ENCODE measurements around the gene TMEM123.

Gene TMEM123

DNA sequence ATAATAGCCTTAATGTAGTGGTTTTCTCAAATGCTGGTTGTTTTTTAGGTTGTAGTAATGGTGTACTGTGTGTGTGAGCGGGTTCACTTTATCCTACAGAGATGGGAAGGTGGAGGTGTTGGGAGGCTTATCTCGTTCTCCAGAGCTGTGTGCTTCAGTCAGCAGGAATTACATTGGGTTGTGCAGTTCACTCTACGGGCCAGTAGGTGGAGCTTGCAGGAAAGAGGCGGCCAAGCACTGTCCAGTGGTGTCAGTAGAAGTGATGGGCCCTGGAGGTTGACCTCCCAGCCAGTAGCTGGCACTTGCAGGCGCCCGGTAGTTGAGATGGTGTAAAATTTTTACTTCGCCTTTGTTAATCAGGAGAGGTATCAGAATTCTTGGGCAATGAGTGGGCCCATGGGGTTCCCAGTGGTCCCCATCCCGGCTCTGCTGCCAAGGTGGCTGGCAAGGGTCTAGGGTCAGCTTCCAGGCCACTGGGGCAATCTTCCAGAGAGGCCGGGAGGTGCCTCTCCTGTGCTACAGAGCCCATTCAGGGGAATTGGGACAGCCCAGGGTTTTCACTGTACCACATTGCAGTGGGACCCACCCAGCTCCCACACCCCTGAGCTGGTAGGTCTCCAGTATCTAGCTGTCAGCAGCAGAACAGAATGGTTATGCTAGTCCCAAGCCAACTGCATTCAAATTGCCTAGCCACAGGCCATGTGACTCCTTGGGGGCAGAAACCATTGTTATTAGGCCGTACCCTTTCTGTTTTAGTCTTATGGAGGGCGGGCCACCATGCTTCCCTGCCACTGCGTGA, 61.7 kb downstream of the TMEM123 start:
- DNase-seq: peak; percentile 64

DNA sequence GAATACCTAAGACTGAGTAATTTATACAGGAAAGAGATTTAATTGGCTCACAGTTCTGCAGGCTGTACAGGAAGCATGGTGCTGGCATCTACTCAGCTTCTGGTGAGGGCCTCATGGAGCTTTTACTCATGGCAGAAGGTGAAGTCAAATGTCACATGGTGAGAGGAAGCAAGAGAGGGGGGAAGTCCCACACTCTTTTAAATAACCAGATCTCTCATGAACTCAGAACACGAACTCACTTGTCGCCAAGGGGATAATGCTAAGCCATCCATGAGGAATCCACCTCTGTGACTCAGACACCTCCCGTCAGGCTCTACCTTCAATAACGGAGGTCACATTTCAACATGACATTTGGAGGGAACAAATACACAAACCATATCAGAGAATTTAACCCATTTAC, 63.3 kb downstream of the TMEM123 start:
- DNase-seq: no peak

DNA sequence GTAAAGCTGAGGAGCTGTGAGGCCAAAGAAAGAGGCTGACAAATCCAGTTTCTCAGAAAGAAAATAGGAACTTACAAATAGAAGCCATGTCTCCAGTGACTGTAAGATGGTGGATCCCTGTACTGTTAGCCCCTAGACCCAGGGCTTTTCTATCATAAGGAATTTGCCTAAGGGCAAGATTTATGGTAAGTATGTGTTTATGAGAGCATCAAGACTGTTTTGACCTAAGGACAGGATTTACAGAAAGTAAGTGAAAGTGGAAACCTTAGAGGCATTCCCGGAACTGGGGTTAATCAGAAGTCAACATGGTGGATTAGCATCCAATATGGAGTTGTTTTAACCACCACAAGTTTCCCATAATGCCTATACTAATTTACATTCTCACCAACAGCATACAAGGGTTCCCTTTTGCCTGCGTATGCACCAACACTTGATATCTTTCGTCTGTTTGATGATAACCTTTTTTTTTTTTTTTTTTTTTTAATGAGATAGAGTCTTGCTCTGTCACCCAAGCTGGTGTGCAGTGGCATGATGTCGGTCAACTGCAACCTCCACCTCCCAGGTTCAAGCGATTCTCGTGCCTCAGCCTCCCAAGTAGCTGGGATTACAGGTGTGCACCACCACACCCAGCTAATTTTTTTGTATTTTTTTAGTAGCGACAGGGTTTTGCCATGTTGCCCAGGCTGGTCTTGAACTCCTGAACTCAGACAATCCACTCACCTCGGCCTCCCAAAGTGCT, 65.4 kb downstream of the TMEM123 start:
- no peak for DNase-seq

DNA sequence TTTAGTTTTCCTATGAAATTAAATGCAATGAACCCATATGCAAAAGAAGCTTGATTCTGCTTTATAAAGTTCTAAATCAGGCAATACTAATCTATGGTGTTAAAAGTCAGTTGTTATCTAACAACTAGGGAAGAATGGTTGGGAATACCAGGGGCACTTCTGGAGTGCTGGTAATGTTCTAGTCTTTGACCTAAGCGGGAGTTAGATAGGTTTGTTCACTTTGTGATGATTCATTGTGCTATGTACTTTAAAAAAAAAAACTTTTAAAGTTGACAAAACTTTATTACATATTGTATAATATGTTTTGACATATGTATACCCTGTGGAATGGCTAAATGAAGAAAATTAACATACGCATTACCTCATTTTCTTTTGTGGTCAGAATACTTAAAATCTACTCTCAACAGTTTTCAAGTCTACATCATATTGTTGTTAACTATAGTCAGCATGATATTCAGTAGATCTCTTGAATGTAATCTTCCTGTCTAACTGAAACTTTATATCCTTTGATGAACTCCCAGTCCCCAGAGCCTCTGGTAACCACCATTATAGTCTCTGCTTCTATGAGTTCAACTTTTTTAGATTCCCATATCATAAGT, 66.3 kb downstream of the TMEM123 start:
- no peak for DNase-seq

DNA sequence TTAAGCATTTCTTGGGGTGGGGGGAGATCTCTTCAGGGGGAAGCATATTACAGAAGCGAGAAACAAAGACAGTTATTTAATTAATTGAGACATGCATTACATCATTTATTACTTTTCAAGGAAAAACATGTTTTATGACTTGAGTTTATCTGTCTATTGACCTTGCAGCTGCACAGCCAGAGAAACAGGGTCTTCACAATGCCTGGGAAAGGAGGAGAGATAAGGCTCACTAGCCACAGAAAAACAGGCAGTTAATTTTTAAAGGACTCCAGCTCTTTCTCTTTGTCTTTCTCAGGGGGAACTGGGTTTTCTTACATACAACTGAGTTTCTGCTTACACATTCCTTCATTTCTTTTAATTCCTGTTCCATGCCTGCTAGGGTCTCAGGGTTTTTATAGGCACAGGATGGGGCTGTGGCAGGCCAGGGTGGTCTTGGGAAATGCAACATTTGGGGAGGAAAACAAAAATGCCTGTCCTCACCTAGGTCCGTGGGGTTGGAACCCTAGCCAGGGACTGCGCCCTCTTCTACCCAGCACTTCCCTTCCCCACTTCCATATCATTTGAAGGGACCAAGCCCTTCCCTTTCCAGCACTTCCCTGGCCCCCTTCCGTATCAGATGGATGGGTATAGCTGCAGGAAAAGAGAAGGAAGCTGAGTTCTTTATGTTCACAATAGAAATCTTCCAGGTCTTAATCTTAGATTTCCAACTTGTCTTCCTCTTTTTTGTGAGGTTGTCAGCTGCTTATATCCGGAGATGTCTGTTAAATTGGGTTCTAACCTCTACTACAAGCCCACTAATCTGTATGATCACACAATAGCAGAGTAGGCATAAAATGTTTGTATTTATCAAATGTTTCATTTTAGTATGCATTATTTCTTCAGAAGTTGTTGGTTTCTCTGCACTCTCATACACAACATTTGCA, 67.2 kb downstream of the TMEM123 start:
- DNase-seq: no peak

DNA sequence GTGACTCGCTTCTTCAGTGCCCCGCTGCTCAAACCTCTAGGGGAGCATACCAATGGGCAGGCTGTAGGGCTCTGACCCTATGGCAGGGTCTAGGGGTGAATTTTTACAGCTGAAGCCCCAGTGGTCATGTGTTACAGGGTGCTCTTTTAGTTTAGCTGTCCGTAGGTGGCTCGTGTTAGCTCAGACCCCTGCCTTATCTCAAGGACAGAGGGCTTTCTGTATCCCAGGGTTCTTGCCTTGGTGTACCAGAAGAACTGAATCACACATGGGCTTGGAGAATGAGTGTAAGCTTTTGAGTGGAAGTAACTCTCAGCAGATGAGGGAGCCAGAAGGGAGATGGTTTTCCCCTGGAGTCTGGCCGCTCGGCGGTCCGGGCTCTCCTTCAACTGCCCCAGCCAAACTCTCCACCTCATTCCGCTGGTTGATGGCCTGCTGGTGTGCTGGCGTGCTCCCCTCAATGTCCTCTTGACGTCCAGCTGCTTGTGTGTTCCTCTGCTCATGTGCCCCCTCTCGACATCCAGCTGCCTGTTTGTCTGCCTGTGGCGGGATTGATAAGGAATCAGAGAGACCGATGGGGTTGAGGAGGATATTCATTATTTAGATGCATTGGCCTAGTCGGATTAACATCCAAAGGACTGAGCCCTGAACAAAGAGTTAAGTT, 68.0 kb downstream of the TMEM123 start:
- no peak for DNase-seq

DNA sequence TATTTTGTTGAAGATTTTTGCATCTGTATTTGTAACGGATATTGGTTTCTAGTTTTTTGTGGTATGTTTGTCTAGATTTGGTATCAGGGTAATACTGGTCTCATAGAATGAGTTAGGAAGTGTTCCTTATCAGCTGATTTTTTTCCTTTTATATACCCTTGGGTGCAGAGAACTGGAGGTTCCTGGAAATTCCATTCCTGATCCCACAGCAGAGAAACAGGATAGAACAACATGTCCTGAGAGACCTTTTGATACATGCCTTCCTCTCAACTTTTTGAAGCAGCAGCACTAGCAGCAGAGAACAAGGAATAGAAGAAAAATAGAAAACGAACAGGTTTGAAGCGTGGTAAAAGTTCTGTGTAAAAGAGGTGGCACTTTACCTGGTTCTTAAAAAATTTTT, 68.7 kb downstream of the TMEM123 start:
- DNase-seq: no peak

DNA sequence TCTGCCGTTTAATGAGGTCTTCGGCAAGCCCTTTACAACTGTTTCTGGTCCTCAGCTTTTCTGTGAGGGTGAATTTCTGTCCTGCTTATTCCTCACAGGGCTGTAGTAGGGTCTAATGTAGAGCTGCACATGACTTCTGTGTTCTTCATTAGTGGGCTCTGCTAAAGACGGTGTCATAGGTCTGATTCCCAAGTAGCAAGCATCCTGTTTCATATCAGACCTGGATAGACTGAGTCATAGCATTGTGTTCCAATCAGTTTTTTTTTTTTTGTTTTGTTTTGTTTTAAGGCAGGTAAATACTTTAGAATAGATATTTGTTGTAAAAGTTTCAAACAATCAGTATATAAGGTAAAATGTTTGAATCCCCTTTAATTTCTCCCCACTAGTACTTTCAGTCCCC, 70.2 kb downstream of the TMEM123 start:
- DNase-seq: no peak

DNA sequence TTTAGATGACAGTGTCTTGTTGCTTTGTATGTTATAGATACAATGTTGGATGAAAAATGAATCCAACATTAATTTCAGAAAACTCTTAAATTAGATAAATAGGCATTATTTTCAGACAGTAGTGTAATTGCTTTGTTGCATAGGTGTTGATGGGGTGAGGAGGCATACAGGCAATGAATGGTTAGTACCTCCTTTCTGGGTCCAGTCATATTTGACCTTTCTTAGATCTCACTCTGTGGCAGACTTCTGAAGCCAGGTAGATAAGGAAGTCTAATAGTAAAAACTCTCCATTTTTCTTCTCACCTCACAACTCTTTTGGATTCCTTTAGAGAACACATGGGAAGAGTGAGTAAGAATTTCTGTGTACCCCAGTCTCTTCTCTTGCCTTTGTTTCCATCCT, 73.7 kb downstream of the TMEM123 start:
- DNase-seq: no peak

DNA sequence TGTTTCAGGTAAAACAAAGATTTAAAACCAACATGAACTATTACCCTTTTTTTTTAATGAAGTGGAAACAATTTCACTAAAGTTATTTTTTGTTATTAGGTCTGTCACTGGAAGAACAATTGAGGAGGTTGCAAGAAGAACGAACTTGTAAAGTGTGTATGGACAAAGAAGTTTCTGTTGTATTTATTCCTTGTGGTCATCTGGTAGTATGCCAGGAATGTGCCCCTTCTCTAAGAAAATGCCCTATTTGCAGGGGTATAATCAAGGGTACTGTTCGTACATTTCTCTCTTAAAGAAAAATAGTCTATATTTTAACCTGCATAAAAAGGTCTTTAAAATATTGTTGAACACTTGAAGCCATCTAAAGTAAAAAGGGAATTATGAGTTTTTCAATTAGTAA, 74.7 kb downstream of the TMEM123 start:
- no peak for DNase-seq

DNA sequence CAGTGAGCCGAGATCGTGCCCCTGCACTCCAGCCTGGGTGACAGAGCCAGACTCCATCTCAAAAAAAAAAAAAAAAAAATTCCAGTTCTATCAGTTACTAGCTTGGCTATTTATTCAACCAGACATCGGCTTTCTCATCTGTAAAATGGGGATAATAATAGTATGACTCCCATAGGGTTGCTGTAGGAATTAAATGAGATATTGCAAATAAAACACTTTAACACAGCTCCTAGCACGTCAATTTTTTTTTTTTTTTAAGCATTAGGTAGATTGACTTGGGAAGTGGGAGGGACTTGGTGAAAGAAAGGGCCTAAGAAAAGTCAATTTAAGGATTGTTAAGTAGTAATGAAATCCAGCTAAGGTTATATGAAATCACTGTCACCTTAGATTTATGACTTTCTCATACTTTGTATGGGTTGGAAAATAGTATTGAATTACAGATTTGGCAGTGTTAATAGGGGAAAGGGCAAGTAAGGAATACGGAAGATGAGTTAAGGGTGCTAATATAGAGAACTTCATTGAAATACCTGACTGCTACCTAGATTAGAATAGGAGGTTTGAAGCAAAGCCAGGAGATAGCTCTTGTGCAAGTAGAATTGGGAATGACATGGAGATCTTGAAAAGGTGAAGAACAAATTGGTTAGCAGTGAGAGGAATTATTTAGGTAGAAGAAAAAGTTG, 76.7 kb downstream of the TMEM123 start:
- no peak for DNase-seq

DNA sequence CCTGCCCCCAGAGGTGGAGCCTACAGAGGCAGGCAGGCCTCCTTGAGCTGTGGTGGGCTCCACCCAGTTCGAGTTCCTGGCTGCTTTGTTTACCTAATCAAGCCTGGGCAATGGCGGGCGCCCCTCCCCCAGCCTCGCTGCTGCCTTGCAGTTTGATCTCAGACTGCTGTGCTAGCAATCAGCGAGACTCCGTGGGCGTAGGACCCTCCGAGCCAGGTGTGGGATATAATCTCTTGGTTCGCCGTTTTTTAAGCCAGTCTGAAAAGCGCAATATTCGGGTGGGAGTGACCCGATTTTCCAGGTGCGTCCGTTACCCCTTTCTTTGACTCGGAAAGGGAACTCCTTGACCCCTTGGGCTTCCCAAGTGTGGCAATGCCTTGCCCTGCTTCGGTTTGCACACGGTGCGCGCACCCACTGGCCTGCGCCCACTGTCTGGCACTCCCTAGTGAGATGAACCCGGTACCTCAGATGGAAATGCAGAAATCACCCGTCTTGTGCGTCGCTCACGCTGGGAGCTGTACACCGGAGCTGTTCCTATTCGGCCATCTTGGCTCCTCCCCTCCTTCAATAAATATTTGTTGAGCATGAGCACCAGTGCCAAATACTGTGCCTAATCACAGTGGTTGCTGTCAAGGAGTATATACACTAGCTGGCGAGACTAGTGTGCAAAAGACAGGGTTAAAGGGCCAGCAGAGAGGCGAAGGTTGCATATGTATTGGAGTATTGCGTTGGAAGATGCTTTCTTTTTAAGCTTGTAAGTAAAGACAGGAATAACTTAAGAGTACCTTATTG, 77.7 kb downstream of the TMEM123 start:
- peak; percentile 6 for DNase-seq

DNA sequence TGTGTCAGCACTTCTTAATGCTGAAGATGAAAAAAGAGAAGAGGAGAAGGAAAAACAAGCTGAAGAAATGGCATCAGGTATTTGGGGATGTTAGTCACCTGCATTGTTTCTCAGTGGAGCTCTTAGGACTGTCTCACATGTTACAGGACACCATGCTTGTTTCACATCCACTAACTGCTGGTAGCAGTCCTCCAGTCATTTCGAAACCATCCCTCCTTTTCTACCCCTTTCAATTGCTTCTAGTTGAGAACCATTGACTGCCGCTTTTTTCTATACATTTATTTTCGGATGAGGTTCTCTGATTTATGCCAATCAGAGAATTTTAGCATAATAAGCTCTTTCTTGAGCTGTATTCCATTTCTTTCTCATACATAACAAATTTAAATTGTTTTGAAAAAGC, 84.1 kb downstream of the TMEM123 start:
- no peak for DNase-seq

DNA sequence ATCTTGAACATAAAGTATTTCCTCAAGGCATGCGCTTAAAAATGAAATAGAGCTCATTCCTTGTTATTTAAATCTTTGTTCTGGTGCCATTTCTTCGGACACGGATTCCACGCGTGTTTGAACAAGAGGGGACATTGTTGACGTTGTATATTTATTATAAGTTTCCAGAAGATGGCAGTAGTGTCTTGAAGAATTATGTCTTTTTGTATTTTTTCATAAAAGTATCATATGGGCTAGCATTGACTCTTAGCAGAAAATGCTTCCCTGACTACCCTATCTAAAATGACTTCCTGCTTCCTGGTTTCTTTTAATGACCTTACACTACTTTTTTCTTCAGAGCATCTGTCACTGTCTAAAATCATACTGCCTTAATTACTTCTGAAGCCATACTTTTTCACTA, 85.2 kb downstream of the TMEM123 start:
- peak; percentile 27 for DNase-seq

DNA sequence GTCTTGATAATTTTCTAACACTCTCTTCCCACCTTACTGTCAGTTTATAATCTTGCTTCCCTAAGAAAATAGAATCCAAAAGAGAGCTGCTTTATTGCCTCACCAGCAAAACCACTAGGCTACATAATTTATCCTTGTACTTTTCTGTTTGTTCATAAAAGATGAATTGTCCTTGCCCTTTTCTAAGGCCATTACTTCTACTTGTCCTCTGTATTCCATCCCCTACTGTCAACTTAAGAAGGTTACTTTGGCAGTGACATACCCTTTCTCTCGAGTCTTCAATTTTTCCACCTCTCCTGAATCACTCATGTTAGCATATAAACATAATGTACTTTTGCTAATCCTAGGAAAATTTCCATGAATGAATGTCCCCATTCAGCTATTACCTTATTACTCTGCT, 87.6 kb downstream of the TMEM123 start:
- no peak for DNase-seq

DNA sequence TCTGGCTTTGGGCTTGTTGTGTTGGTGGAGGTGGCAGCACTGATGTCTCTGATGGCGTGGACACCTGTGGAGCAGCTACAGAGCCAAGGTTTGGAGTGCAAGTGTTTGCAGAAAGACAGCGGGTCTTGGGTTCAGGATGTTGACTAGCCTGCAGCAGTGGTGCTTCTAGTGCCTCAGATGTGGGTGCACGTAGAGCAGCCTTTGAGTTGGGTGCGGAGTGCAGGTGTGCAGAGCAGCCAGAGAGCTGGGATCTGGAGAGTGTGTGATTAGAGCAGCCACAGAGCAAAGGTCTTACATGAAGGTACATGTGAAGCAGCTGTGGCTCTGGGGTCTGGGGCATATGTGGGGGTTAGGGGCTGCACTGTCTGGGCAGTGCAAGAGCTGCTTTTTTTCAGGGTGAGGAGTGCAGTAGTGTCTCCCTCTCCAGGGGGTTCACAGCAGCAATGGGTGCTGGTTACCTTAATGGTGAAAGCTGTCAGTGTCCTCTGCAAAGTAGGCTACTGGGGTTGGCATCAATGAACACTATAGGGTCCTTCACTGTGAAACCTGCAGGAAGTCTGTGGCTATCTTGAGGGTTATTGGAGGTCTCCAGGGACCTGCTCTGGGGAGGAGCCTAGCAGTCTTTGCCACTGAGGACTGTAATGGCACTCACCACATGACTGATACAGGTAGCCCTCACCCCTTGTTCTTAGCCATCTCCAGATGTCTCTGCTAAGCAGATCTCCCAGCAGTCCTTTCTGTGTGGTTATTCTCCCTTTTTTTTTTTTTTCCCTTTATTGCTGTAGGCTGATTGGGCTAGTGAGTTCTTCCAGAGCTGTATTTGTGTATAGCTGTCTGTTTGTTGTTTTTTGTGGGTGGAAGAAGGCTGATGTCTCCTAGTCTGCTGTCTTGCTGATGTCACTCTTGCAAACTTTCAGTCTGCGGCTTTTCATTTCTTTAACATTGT, 91.2 kb downstream of the TMEM123 start:
- no peak for DNase-seq

DNA sequence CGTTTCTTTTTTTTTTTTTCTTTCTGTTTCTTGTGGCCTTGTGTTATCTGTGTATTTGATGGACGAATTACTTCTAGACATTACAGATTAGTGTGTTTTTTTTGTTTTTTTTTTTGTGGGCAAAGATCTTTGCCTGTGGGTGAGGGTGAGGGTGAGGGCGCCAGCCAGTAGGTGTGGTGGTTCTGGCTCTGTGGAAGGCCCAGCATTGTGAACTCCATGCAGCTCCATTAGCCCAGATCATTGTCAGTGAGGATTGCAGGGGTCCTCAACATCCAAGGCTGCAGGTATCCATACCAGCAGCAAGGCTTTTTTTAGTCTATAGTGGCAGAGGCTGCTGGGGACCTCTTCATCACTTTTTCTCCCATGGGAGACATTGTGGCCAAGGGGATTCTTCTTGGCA, 91.9 kb downstream of the TMEM123 start:
- DNase-seq: no peak

DNA sequence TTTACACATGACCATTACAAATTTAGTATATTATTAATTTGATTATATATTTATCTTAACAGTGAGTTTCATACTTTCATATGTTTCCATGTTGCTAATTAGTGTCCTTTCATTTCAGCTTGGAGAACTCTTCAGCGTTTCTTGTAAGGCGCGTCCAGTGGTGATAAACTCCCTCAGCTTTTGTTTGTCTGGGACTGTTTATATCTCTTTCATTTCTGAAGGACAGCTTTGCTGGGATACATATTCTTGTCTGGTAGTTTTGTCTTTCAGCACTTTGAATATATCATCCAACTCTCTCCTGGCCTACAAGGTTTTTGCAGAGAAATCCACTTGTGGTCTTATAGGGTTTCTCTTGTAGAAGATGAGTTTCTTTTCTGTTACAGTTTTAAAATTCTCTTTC, 93.2 kb downstream of the TMEM123 start:
- no peak for DNase-seq

DNA sequence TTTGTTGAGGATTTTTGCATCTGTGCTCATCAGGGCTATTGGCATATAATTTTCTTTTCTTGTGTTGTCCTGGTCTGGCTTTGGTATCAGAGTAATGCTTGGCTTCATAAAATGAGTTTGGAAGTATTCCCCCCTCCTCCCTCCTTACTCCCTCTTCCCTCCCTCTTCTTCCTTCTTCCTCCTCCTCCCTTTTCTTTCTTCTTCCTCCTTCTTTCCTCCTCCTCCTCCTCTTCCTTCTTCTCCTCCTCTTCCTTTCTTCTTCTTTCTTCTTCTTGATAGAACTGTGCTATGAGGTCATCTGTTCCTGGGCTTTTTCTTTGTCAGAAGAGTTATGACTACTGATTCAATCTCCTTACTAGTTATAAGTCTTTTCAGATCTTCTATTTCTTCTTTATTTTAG, 95.4 kb downstream of the TMEM123 start:
- no peak for DNase-seq
